BJ (cell line): ENCODE data around the gene SH2D2A. TPM values are rescaled to one million over a fixed set of nuclear protein-coding genes. Genes with fewer than 3 reads are reported as not detected.

Source experiments
- CTCF ChIA-PET: fragments of 350-600 bp; formaldehyde crosslinking; extraction: SDS; loops from one replicate; lab custom pipeline; 2021; ENCODE audit warnings: antibody characterized with exemption, inconsistent platforms; lab: Yijun Ruan, JAX
- POLR2A ChIA-PET: fragments of 300-600 bp; sonication (Branson Sonifier 250); formaldehyde crosslinking; extraction: SDS; loops from one replicate; lab custom pipeline; 2021; ENCODE audit warnings: antibody characterized with exemption; lab: Charles Lee
- DNase-seq: peaks from one replicate; pipeline ENCODE4 v3.0.0-alpha.2; 2011; ENCODE audit warnings: low read depth
- H3K27me3 ChIP-seq: 2 replicates; pipeline ENCODE4 v1.6.0; 2011; ENCODE audit warnings: low read length; ENCODE audit not compliant: control insufficient read depth, insufficient read depth
- H3K36me3 ChIP-seq: 2 replicates; pipeline ENCODE4 v1.5.1; 2011; ENCODE audit warnings: low read length; ENCODE audit not compliant: control insufficient read depth, insufficient read depth
- H3K4me3 ChIP-seq: 2 replicates; pipeline ENCODE4 v1.5.1; 2011; ENCODE audit warnings: low read depth, mild to moderate bottlenecking, control low read depth, low read length
- polyA plus RNA-seq: library from polyadenylated mRNA; depleted of rRNA; stranded (reverse); fragments of >200 nt; gene quantifications from 2 replicates; pipeline ENCODE4 v1.2.3, GENCODE V29; 2011
- TF ChIP-seq, protein P1 (sequence below): IDR thresholded peaks from 2 replicates; pipeline ENCODE4 v1.5.1; 2011; ENCODE audit warnings: low read depth, mild to moderate bottlenecking, control low read depth, inconsistent platforms, low read length, moderate library complexity; ENCODE audit not compliant: insufficient read depth

Gene SH2D2A
- polyA plus RNA-seq, 1 experiment, result 0.17 TPM

DNA sequence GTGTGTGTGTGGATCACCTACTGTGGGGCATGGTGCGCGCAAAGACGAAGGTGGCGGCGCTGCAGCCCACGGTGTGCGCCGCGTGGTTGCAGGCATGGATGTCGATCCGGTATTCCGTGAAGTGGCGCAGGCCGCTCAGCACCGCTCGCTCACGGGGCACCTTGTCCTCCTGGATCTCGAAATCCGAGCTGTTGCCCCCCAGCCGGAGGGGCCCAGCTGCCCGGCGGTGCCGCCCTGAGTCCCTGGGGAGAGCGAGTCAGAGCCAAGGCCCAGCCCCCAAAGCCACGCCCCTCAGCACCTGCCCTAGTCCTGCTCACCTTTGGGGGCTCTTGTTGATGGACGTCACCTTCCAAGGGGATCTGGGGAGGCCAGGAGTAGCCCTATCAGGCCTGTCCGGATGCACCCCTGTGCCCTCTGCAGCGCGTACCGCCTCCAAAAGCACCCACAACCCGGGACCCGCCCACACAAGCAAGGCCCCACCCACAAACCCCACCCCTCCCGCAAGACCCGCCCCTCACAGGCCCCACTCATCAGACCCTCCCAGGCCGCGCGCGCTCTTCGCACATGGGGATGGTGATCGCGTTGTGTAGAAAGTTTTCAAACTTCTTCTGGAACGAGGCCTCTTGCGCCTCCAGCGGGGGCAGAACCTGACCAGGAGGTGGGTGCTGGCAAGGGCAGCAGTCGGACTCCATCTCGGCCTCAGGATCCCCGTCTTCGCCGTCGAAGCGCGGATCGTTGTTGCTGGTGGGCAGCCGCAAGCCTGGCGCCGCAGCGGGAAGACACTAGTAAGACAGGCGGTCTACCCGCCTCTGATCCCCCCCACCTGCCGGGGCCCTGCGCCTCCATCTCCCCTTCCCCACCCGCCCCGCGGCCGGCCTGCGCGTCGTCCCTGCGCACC, 28.7 kb upstream of the SH2D2A start:
- TF ChIP-seq, protein P1, sequence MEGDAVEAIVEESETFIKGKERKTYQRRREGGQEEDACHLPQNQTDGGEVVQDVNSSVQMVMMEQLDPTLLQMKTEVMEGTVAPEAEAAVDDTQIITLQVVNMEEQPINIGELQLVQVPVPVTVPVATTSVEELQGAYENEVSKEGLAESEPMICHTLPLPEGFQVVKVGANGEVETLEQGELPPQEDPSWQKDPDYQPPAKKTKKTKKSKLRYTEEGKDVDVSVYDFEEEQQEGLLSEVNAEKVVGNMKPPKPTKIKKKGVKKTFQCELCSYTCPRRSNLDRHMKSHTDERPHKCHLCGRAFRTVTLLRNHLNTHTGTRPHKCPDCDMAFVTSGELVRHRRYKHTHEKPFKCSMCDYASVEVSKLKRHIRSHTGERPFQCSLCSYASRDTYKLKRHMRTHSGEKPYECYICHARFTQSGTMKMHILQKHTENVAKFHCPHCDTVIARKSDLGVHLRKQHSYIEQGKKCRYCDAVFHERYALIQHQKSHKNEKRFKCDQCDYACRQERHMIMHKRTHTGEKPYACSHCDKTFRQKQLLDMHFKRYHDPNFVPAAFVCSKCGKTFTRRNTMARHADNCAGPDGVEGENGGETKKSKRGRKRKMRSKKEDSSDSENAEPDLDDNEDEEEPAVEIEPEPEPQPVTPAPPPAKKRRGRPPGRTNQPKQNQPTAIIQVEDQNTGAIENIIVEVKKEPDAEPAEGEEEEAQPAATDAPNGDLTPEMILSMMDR, result no peak; the same call in 1 of the 2 replicates
- no peak overlapping the region for H3K4me3 ChIP-seq
- POLR2A ChIA-PET, result no interaction called here
- CTCF ChIA-PET, result interaction anchor here (4.3 kb wide), 1 partner anchor 118 kb away, joined by 20 read pairs; the partner anchor contains the start of gene METTL25B
- no peak for DNase-seq
- no peaks in the 10 kb centered on the region for H3K36me3 ChIP-seq
- peaks cover 58% of the 10 kb centered on the region for H3K27me3 ChIP-seq

DNA sequence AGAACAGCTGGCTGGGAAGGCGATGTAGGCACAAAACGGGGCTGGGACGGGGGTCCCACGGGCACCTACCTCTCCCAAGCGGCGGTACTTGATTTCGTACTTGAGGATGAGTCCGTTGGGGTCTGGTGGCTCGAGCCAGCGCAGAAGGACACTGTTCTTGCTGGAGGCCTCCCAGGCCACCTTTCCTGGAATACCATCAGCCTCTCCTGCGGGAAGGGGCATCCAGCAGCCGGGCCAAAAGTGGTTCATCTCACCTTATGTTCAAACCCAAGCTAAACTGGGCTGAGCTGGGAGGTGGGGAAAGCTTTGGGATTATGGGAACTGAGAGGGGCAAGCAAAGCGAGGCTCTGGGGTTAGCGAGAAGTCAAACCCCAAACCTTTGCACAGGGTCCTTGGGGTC, 28.0 kb upstream of the SH2D2A start:
- CTCF ChIA-PET, result interaction anchor here (0.6 to 4.3 kb wide), 3 partner anchors 16 to 118 kb away, joined by 3 to 20 read pairs (median 3); partner anchors contain the start of genes METTL25B and NTRK1
- POLR2A ChIA-PET, result no interaction called here
- Histone ChIP-seq H3K27me3 (peaks cover 55% of the 10 kb centered on the region), H3K4me3 (no peak overlapping the region), H3K36me3 (no peaks in the 10 kb centered on the region)
- DNase-seq, result no peak
- TF ChIP-seq, protein P1, result no peak

DNA sequence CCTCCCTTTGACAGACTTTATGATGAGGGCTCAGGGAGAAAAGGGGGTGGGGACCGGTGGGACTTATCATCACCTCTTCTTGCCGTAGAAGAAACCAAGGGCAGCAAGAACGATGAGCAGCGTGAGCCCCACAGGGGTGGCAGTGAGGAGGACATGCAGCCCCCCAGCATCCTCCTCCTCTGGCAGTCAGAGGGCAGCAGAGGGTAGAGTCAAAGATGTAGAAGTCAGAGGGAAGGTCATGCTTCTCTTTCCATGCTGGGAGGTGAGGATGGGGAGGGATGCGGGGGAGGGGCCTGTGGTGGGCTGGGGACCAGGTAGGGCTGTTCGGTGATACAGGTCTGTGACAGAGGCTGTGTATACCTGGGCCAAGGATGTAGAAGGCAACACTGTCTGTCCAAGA, 27.5 kb upstream of the SH2D2A start:
- peaks cover 53% of the 10 kb centered on the region for H3K27me3 ChIP-seq
- no peak for DNase-seq
- CTCF ChIA-PET, result interaction anchor here (0.6 to 4.3 kb wide), 3 partner anchors 16 to 117 kb away, joined by 3 to 20 read pairs (median 3); partner anchors contain the start of genes METTL25B and NTRK1
- TF ChIP-seq, protein P1, result no peak
- no peak overlapping the region for H3K4me3 ChIP-seq
- POLR2A ChIA-PET, result no interaction called here
- no peaks in the 10 kb centered on the region for H3K36me3 ChIP-seq

DNA sequence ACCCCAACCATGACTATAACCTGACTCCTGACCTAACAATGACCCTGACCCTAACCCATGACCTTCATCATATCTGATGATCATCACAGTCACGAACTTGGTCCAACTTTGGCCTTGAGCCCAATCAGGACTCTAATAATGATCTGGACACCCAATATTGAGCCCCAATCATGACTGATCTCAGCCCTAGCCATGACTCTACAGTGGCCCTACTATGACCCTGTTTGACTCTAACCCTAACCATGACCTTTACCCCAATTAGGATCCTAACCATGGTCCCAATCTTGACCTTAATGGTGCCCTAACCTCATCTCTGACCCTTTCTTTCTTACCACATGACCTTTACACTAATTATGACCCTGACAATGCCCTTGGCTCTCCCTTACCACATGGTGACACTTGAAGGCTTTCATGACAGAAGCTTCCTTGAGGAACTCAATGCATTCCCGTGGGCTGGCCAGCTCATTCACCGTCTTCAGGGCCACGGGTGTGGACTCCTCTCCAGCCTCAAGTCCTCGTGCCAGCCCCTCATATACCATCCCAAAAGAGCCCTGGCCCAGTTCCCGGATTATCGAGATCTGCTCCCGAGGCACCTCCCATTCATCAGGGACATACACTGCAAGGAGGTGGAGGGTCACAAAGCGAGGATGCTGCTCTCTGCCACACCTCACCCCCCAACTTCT, 26.1 kb upstream of the SH2D2A start:
- peaks cover 43% of the 10 kb centered on the region for H3K27me3 ChIP-seq
- POLR2A ChIA-PET, result no interaction called here

More for the DNA sequence above, 26.1 kb upstream of the SH2D2A start:
- TF ChIP-seq, protein P1, result no peak
- no peak for DNase-seq
- CTCF ChIA-PET, result interaction anchor here (1.3 to 1.6 kb wide), 2 partner anchors 18 to 21 kb away, joined by 3 read pairs; partner anchors contain the start of gene NTRK1
- H3K4me3 ChIP-seq, result no peak overlapping the region
- no peaks in the 10 kb centered on the region for H3K36me3 ChIP-seq
